HL-60/S4 treated with retinoic acid at 250 ng/mL for 4 days and 3 days (cell line): ENCODE results near the gene RGS7.

Experiments used
- in situ Hi-C: fragments of 300-500 bp; cut with MboI; formaldehyde crosslinking; loops from 2 replicates; pipeline ENCODE4 v1.7.0; 2022; ENCODE audit warnings: low sequenced_read_pairs

RGS7 gene

GRCh38 chr1:240936911-240937668 is 419.9 kb downstream of the RGS7 start:
- in situ Hi-C loops = no loop called here

DNA sequence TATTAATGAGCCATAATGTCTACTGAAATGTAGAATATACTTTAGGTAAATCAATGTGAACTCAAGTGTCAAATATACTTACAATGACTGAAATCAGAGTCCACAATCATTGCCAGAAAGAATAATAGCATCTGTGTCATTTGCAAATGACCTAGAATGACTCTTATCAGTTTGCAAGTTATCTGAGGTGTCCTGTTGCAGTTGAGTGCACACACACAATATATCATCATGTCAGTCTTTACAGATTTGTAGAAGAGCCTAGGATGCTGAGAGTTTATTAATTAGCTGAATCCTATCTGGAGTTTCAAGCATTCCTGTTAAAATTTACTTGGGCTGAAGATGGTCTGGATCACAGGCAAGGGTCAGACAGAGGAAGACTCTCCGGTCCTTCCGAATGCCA is 421.1 kb downstream of the RGS7 start:
- in situ Hi-C loops = no loop called here

DNA sequence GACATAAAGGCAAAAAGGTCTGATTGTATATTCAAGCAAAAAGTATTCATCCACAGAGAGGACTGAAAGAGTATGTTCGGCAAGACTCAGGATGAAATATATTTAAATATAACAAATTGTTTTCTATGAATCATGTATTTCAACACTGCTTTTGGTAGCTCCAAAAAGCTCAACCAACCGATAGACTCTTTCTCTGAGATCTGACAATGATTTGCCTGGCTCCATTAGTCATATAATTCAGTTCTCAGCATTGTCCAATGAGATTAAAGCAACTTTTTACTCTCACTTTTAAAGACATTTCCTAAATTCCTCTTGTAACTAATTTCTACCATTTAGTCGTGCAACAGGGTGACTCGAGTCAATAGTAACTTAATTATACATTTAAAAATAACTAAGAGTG is 426.0 kb downstream of the RGS7 start:
- in situ Hi-C loops = no loop called here

- in situ Hi-C loops = no loop called here
Observed at GRCh38 chr1:240928265-240928664, 428.7 kb downstream of the RGS7 start.

- in situ Hi-C loops = no loop called here
Observed at GRCh38 chr1:240927821-240928220, 429.2 kb downstream of the RGS7 start.

DNA sequence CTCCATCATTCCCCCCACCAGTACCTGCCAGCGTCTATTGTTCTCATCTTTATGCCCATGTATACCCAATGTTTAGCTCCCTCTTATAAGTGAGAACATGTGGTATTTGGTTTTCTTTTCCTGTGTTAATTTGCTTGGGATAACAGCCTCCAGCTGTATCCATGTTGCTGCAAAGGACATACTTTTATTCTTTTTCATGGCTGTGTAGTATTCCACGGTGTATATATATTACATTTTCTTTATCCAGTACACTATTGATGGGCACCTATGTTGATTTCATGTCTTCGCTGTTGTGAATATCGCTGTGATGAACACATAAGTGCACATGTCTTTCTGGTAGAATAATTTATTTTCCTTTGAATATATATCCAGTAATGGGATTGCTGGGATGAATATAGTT is 431.7 kb downstream of the RGS7 start:
- in situ Hi-C loops = no loop called here

DNA sequence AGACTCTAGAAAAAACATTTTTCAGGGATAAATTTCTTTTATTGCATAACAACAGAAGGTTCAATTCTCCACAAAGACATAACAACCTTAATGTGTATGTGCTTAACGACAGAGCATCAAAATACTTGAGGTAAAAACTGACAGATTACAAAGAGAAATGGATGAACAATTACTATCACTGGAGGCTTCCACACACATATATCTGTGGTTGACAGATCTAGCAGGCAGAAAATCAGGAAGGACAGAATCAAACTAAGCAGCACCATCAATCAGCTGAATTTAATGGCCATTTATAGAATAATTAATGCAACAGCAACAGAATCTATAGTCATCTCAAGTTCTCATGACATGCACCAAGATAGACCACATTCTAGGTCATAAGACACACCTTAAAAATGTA is 439.0 kb downstream of the RGS7 start:
- in situ Hi-C loops = no loop called here

DNA sequence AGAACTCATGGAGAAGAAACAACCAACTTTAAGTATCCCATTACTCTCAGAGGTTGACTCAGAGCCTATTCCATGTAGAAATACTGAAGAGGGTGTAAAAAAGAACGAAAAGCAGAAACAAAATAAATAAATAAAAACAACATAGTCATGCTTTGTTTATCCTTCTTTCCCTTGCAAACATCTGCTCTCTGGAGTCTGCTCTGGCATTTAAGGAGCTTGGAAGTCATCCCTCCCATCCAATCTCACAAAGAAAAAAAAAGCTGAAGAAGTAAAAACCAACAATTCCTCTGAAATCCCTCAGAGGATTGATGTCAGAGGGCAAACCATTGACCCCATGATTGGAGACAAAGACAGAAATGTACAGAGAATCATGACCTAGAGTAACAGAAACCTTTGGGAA is 442.5 kb downstream of the RGS7 start:
- in situ Hi-C loops = no loop called here

DNA sequence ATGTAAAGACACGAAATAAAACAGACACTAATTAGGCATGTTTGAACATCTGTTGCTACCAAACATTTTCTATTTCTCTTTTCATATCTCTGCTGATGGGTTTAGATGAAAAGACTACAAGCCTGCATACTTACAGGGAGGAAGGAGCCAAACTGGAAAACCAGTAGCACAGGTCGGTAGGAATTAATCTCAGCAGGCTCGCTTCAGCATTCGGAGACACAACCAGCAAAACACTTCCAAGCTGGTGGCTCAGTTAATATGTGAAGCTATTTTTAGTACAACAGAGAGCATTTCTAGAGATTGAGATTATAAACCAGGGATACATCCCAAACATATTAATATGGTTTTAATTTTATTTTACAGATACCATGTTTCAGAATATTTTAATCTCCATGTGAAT is 444.2 kb downstream of the RGS7 start:
- in situ Hi-C loops = no loop called here

DNA sequence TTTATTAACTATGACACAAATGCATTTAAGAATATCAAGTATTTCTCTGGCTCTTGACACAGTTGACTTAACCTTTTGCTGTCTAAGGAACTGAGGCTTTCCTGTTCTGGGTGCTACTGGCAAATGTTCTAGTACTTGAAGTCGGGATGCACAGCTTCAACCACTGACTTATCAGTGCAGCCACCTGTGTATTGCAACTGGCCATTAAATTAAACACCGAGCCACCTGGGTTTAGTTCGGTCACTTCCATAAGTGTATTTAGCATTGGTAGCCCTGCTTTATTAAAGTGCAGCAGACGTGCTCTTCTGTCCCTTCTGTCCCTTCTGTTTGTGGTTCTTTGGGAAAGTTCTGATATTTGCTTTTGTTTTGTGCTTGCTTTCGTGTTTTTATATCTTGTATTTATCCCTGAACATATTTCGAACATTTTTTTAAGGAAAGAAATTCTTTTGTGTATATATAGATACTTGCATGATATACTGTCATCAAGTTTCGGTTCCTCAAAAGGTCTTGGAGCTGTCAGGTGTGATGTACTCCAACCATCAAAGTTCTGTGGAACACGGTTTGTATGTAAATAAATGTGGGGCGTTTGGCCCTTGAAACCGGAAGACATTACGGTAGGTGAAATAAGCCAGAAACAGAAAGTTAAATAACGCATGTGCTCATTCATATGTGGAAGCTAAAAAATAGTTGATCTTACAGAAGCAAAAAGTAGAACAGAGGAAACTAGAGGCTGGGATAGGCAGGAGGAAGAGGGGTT is 447.1 kb downstream of the RGS7 start:
- in situ Hi-C loops = no loop called here

DNA sequence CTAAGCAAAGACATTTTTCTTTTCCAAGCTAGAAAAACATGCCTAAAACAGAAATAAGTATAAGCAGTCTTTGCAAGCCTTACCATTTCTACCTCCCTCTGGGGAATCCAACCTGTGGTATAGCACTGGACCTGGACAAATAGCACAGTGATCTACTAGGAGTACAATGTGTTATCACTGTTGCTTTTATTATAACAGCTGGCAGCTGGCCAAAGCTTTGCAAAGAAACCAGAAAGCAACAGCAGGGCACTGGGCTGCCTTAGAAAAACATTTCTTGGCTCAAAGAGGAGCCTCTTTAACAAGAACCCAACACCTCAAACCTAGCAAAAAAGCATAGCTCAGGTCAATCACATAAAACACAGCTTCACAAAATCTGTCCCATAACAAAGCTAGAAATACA is 450.5 kb downstream of the RGS7 start:
- in situ Hi-C loops = no loop called here

DNA sequence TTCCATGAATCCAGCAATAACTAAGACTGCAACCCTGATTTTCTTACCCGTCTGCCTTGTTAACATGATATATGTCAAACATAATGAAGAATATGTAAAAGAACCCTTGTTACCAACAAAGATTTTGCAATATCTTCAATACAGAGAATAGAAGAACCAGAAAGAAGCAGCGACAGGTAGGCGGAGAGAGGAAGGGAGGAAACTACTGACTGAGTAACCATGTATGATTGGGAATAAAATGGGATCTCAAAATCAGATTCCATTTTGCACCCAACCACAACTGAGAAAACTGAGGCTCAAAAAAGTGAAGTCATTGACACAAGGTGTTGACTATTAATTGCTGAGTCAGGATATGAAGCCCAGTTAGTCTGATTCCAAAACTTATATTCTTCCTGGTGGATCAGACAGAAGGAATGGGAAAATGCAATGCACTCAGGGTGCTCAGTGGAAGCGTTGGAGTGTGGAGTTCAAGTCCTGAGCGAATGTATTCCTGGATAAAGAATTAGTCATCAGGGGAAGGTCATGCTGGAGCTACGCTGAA is 451.7 kb downstream of the RGS7 start:
- in situ Hi-C loops = no loop called here

GRCh38 chr1:240895424-240895823 is 461.6 kb downstream of the RGS7 start:
- in situ Hi-C loops = loop anchor here (25.0 kb wide), 1 partner anchor 592 kb away; no protein-coding TSS in a partner anchor

- in situ Hi-C loops = loop anchor here (25.0 kb wide), 1 partner anchor 599 kb away; no protein-coding TSS in a partner anchor
Observed at GRCh38 chr1:240888787-240889048, 468.3 kb downstream of the RGS7 start.

DNA sequence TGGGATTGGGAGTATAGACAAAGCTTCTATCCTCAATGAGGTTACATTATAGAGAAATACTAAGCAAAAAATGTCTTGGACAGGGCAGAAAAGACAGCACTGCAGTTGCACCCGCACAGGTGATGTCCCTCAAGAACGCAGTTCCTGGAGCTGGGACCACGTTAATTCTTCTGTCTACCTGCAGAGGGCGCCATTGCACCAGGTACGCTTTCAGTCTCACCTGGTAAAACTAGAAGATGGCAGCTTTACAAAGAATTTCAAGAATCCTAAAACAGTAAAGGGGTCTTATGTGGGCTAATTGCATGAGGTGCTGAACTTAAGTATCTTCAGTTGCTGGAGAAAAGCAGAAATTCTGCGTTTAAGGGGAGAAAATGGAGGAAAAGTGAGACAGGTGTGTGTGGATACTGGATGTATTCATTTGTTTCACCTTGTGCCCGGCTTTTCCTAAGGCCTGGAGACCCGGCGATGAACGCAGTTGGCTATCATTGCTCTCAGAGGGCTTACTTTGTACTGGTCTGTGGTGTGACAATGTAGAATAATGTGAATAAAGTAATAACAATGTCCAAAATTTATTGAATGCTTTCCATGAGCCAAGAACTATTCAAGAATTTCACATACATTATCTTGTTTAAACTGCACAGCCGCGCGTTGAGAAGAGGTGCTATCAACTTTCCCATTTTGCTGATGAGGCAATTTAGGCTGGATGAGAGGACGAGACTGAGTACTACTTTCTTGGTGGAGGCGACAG is 468.8 kb downstream of the RGS7 start:
- in situ Hi-C loops = loop anchor here (25.0 kb wide), 1 partner anchor 599 kb away; no protein-coding TSS in a partner anchor

GRCh38 chr1:240883490-240883889 is 473.5 kb downstream of the RGS7 start:
- in situ Hi-C loops = loop anchor here (25.0 kb wide), 1 partner anchor 604 kb away; no protein-coding TSS in a partner anchor

- in situ Hi-C loops = loop anchor here (25.0 kb wide), 1 partner anchor 605 kb away; no protein-coding TSS in a partner anchor
Observed at GRCh38 chr1:240882656-240883308, 474.2 kb downstream of the RGS7 start.

DNA sequence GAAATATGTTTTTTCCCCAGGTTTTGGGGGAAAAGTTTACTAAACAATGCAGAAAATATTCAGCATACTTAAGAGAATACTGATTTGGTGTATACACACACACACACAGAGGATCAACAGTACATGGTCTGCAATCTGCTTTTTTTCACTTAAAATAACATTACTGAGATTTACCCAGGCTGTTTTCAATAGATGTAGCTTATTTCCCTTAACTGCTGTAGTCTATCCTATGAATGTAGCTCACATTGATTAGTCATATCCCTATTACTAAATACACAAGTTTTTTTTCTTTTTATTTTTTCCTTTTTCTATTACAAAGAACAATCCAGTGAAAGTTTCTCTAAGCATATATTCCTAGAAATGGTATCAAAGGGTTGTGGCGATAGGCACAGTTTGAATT is 478.4 kb downstream of the RGS7 start:
- in situ Hi-C loops = loop anchor here (25.0 kb wide), 1 partner anchor 609 kb away; no protein-coding TSS in a partner anchor

GRCh38 chr1:240877605-240878004 is 479.4 kb downstream of the RGS7 start:
- in situ Hi-C loops = loop anchor here (25.0 kb wide), 1 partner anchor 610 kb away; no protein-coding TSS in a partner anchor

DNA sequence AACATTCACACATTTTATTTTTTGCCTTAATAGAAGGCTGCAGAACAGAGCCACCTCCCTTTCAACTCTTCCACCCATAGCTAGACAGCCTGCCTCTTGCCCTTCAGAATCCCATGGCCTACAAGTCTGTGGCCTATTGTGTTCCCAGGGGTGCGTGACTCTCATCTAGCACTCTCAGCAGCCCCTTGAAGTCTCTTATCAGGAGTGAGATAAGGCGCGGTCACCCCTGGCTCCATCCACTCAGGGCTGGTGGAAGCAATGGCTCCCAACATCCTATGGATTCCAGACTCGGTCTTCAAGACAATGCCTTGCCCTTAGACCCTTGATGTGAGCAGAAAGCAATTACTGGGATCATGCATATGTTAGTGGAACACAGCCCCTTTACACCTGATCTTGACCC is 480.9 kb downstream of the RGS7 start:
- in situ Hi-C loops = loop anchor here (25.0 kb wide), 1 partner anchor 611 kb away; no protein-coding TSS in a partner anchor

- in situ Hi-C loops = no loop called here
Observed at GRCh38 chr1:240869071-240869470, 487.9 kb downstream of the RGS7 start.
